Left ventricle myocardium superior (tissue), 1 donor: ENCODE measurements around the gene ZBTB5. TPM values are rescaled to one million over a fixed set of nuclear protein-coding genes. Genes with fewer than 3 reads are reported as not detected.
A peak's percentile ranks its signal among the peaks of the same experiment; 100 is the strongest.
"Not testable (repeated sequence)": the region's sequence is repeated elsewhere in the genome, so short reads cannot be mapped to it uniquely, and the experiment has no call there.

ENCODE experiments used
- ATAC-seq: fragments of 200-7000 bp; cut with Tn5 transposase; one replicate; pipeline ENCODE4 v1.9.1; 2020; ENCODE audit warnings: mild to moderate bottlenecking, moderate library complexity
- DNase-seq: peaks from one replicate; pipeline ENCODE4 v3.0.0-alpha.2; 2020
- intact Hi-C: fragments of 100-400 bp; cut with micrococcal nuclease; formaldehyde crosslinking; loops from one replicate; pipeline ENCODE4 v1.11.0; 2022
- total RNA-seq: library from RNA; stranded (reverse); fragmentation: NEBNext Ultra II Directional; extraction: Animal tissue kit (Norgen Biotek cat#: 25700); gene quantifications from one replicate; pipeline ENCODE4 v1.2.1, GENCODE V29; 2021
- donor health status: DM: no; HTN: yes; CAD: no; lungs with severe emphysema.

ZBTB5 gene
- total RNA-seq, 1 donor from 2014 or later: 5.2 TPM

GRCh38 chr9:37491939-37492338, 26.7 kb upstream of the ZBTB5 start:
- DNase-seq (no peak), ATAC-seq (no peak)
- intact Hi-C loops: no loop called here

GRCh38 chr9:37486616-37487548, 21.6 kb upstream of the ZBTB5 start:
- peak; percentile 42 for DNase-seq
- peak; percentile 80 for ATAC-seq
- intact Hi-C loops: no loop called here

GRCh38 chr9:37486256-37486615, 21.0 kb upstream of the ZBTB5 start:
- intact Hi-C loops: no loop called here
- ATAC-seq (no peak), DNase-seq (no peak)

- DNase-seq (peak; percentile 97), ATAC-seq (peak; percentile 98)
- intact Hi-C loops: no loop called here
Measured at GRCh38 chr9:37485389-37486255, 20.4 kb upstream of the ZBTB5 start, which contains the start of gene POLR1E. TSS of gene POLR1E (plus strand) at chr9:37485948. CDS start at chr9:37486048, 100 bp downstream.

GRCh38 chr9:37480759-37481158, 15.5 kb upstream of the ZBTB5 start:
- no peak for DNase-seq
- intact Hi-C loops: no loop called here
- no peak for ATAC-seq

GRCh38 chr9:37477987-37478619, 12.9 kb upstream of the ZBTB5 start:
- intact Hi-C loops, DNase-seq, ATAC-seq: not testable (repeated sequence)

- DNase-seq, ATAC-seq, intact Hi-C loops: not testable (repeated sequence)
Measured at GRCh38 chr9:37477443-37477842, 12.2 kb upstream of the ZBTB5 start.

GRCh38 chr9:37476930-37477329, 11.7 kb upstream of the ZBTB5 start:
- ATAC-seq (no peak), DNase-seq (no peak)
- intact Hi-C loops: no loop called here

- ATAC-seq: no peak
- DNase-seq: no peak
- intact Hi-C loops: no loop called here
Measured at GRCh38 chr9:37474438-37474837, 9.2 kb upstream of the ZBTB5 start.

GRCh38 chr9:37473982-37474381, 8.7 kb upstream of the ZBTB5 start:
- ATAC-seq, DNase-seq, intact Hi-C loops: not testable (repeated sequence)

GRCh38 chr9:37471942-37472684, 6.9 kb upstream of the ZBTB5 start:
- no peak for DNase-seq
- intact Hi-C loops: no loop called here
- peak; percentile 56 for ATAC-seq

- ATAC-seq (no peak), DNase-seq (no peak)
- intact Hi-C loops: no loop called here
Measured at GRCh38 chr9:37468620-37469019, 3.4 kb upstream of the ZBTB5 start.

- intact Hi-C loops, DNase-seq, ATAC-seq: not testable (repeated sequence)
Measured at GRCh38 chr9:37467530-37467929, 2.3 kb upstream of the ZBTB5 start.

- intact Hi-C loops: no loop called here
- DNase-seq: peak; percentile 79
- peak; percentile 29 for ATAC-seq
Measured at GRCh38 chr9:37466037-37466709, 923 bp upstream of the ZBTB5 start.

GRCh38 chr9:37464426-37465248, 613 bp downstream of the ZBTB5 start:
- intact Hi-C loops: no loop called here
- DNase-seq: peak; percentile 84
- peak; percentile 63 for ATAC-seq

GRCh38 chr9:37464006-37464405, 1.2 kb downstream of the ZBTB5 start:
- ATAC-seq (no peak), DNase-seq (no peak)
- intact Hi-C loops: no loop called here

GRCh38 chr9:37456817-37457216, 8.4 kb downstream of the ZBTB5 start:
- DNase-seq (no peak), ATAC-seq (no peak)
- intact Hi-C loops: no loop called here
